WTC11 (cell line): Measurements from ENCODE around the gene CAMTA1. TPM values are rescaled to one million over a fixed set of nuclear protein-coding genes. Genes with fewer than 3 reads are reported as not detected.

Source experiments
- ATAC-seq: fragments of 200-7000 bp; cut with Tn5 transposase; 2 replicates; pipeline ENCODE4 v1.10.0; 2021; ENCODE audit warnings: mild to moderate bottlenecking, moderate library complexity
- CTCF ChIA-PET: fragments of 300-600 bp; sonication (Branson Sonifier 250); formaldehyde crosslinking; loops from one replicate; lab custom pipeline; 2021; ENCODE audit warnings: antibody characterized with exemption; lab: Charles Lee
- POLR2A ChIA-PET: fragments of 350-600 bp; sonication (Branson Sonifier 250); formaldehyde crosslinking; loops from one replicate; lab custom pipeline; 2021; ENCODE audit warnings: antibody characterized with exemption; lab: Charles Lee
- DNase-seq: peaks from one replicate; pipeline ENCODE4 v3.0.0; 2021; ENCODE audit warnings: low spot score
- H3K27ac Mint-ChIP-seq: 2 replicates; pipeline ENCODE4 v1.8.0; 2021; ENCODE audit warnings: mixed read lengths
- H3K27me3 Mint-ChIP-seq: 2 replicates; pipeline ENCODE4 v1.8.0; 2021; ENCODE audit warnings: low read depth, mild to moderate bottlenecking, moderate library complexity, mixed read lengths
- H3K36me3 Mint-ChIP-seq: 2 replicates; pipeline ENCODE4 v1.8.0; 2021; ENCODE audit warnings: mixed read lengths
- H3K4me1 Mint-ChIP-seq: 2 replicates; pipeline ENCODE4 v1.8.0; 2022; ENCODE audit warnings: mixed read lengths
- H3K4me3 Mint-ChIP-seq: 2 replicates; pipeline ENCODE4 v1.8.0; 2021; ENCODE audit warnings: mild to moderate bottlenecking, moderate library complexity, mixed read lengths
- H3K9me3 Mint-ChIP-seq: 2 replicates; pipeline ENCODE4 v1.8.0; 2021; ENCODE audit warnings: mixed read lengths
- ARID4B ChIP-seq: sonication (generic); formaldehyde crosslinking; IDR thresholded peaks from 2 replicates; pipeline ENCODE4 v1.8.0; 2023; ENCODE audit warnings: missing genetic modification reagents, mild to moderate bottlenecking, borderline replicate concordance
- CDX4 ChIP-seq: fragments of 250-450 bp; sonication (Bioruptor Pico); IDR thresholded peaks from 2 replicates; pipeline ENCODE4 v1.9.0; 2021; ENCODE audit warnings: moderate library complexity, mild to moderate bottlenecking, inconsistent platforms, borderline replicate concordance
- CREM ChIP-seq: sonication (generic); formaldehyde crosslinking; IDR thresholded peaks from 2 replicates; pipeline ENCODE4 v1.8.1; 2022; ENCODE audit warnings: mild to moderate bottlenecking, missing genetic modification reagents, moderate library complexity
- CTCF ChIP-seq: fragments of 200-600 bp; IDR thresholded peaks from 2 replicates; pipeline ENCODE4 v1.8.0; 2022; ENCODE audit warnings: antibody characterized with exemption
- EMX1 ChIP-seq: fragments of 250-450 bp; sonication (Bioruptor Pico); IDR thresholded peaks from 2 replicates; pipeline ENCODE4 v1.8.0; 2021; ENCODE audit warnings: mild to moderate bottlenecking
- ERG ChIP-seq: fragments of 250-450 bp; sonication (Bioruptor Pico); IDR thresholded peaks from 2 replicates; pipeline ENCODE4 v1.8.0; 2021; ENCODE audit warnings: mild to moderate bottlenecking
- ETV6 ChIP-seq: sonication (generic); formaldehyde crosslinking; IDR thresholded peaks from 2 replicates; pipeline ENCODE4 v1.8.1; 2022; ENCODE audit warnings: mild to moderate bottlenecking, missing genetic modification reagents
- FOXJ3 ChIP-seq: sonication (generic); formaldehyde crosslinking; IDR thresholded peaks from 2 replicates; pipeline ENCODE4 v1.9.0; 2021; ENCODE audit warnings: missing genetic modification reagents, mild to moderate bottlenecking, borderline replicate concordance
- FOXP4 ChIP-seq: sonication (generic); formaldehyde crosslinking; IDR thresholded peaks from 2 replicates; pipeline ENCODE4 v1.8.0; 2022; ENCODE audit warnings: mild to moderate bottlenecking, missing genetic modification reagents
- JAZF1 ChIP-seq: fragments of 250-450 bp; sonication (Bioruptor Pico); IDR thresholded peaks from 2 replicates; pipeline ENCODE4 v1.9.0; 2021; ENCODE audit warnings: moderate library complexity, mild to moderate bottlenecking, inconsistent platforms
- NFYB ChIP-seq: sonication (generic); formaldehyde crosslinking; conservative IDR thresholded peaks from 2 replicates; pipeline ENCODE4 v1.8.0; 2022; ENCODE audit warnings: low read depth, missing genetic modification reagents
- NR2C2 ChIP-seq: sonication (generic); formaldehyde crosslinking; IDR thresholded peaks from 2 replicates; pipeline ENCODE4 v1.8.0; 2022; ENCODE audit warnings: mild to moderate bottlenecking, missing genetic modification reagents
- PREB ChIP-seq: sonication (generic); formaldehyde crosslinking; IDR thresholded peaks from 2 replicates; pipeline ENCODE4 v1.8.1; 2022; ENCODE audit warnings: mild to moderate bottlenecking, missing genetic modification reagents, moderate library complexity, borderline replicate concordance
- RORB ChIP-seq: fragments of 250-450 bp; sonication (Bioruptor Pico); IDR thresholded peaks from 2 replicates; pipeline ENCODE4 v1.9.0; 2021; ENCODE audit warnings: mild to moderate bottlenecking
- SMAD4 ChIP-seq: sonication (generic); formaldehyde crosslinking; IDR thresholded peaks from 2 replicates; pipeline ENCODE4 v1.8.0; 2022; ENCODE audit warnings: mild to moderate bottlenecking, missing genetic modification reagents
- SOX15 ChIP-seq: fragments of 250-450 bp; sonication (Bioruptor Pico); IDR thresholded peaks from 2 replicates; pipeline ENCODE4 v1.9.0; 2021; ENCODE audit warnings: mild to moderate bottlenecking
- TCF7 ChIP-seq: sonication (generic); formaldehyde crosslinking; IDR thresholded peaks from 2 replicates; pipeline ENCODE4 v1.8.0; 2022; ENCODE audit warnings: mild to moderate bottlenecking, low read depth, missing genetic modification reagents, moderate library complexity
- TEAD4 ChIP-seq: sonication (generic); formaldehyde crosslinking; IDR thresholded peaks from 2 replicates; pipeline ENCODE4 v1.8.0; 2022; ENCODE audit warnings: mild to moderate bottlenecking, missing genetic modification reagents
- ZNF396 ChIP-seq: fragments of 250-450 bp; sonication (Bioruptor Pico); IDR thresholded peaks from 2 replicates; pipeline ENCODE4 v1.8.0; 2021; ENCODE audit warnings: mild to moderate bottlenecking, moderate library complexity, borderline replicate concordance
- ZNF512 ChIP-seq: sonication (generic); formaldehyde crosslinking; IDR thresholded peaks from 2 replicates; pipeline ENCODE4 v1.8.1; 2022; ENCODE audit warnings: missing genetic modification reagents, borderline replicate concordance
- total RNA-seq: library from RNA; stranded (reverse); gene quantifications from 3 replicates; pipeline ENCODE4 v1.2.3, GENCODE V29; 2021

CAMTA1 gene
- total RNA-seq, 1 experiment from 2014 or later: 86.4 TPM

GRCh38 chr1:7568053-7568452 is 782.8 kb downstream of the CAMTA1 start:
- H3K4me1 Mint-ChIP-seq: no peaks in the 10 kb centered on the region
- H3K4me3 Mint-ChIP-seq: no peak overlapping the region
- CTCF ChIA-PET: no interaction called here
- H3K9me3 Mint-ChIP-seq: peaks cover 4% of the 10 kb centered on the region; the same call in 1 of the 2 replicates
- TF ChIP-seq ZNF512 (CRISPR knock-in tag): no peak
- TF ChIP-seq CDX4 (CRISPR knock-in tag): no peak
- no peak for TF ChIP-seq JAZF1 (CRISPR knock-in tag)
- TF ChIP-seq PREB (CRISPR knock-in tag): no peak
- DNase-seq: no peak
- no peak overlapping the region for H3K27ac Mint-ChIP-seq
- H3K36me3 Mint-ChIP-seq: no peaks in the 10 kb centered on the region
- no peaks in the 10 kb centered on the region for H3K27me3 Mint-ChIP-seq
- no peak for ATAC-seq
- POLR2A ChIA-PET: no interaction called here

- no peak overlapping the region for H3K4me3 Mint-ChIP-seq
- ChIA-PET POLR2A (no interaction called here), CTCF (no interaction called here)
- no peaks in the 10 kb centered on the region for H3K27me3 Mint-ChIP-seq
- ATAC-seq (no peak), DNase-seq (no peak)
- H3K9me3 Mint-ChIP-seq: peaks cover 4% of the 10 kb centered on the region; the same call in 1 of the 2 replicates
- no peak overlapping the region for H3K27ac Mint-ChIP-seq
- no peaks in the 10 kb centered on the region for H3K36me3 Mint-ChIP-seq
- H3K4me1 Mint-ChIP-seq: no peaks in the 10 kb centered on the region
- TF ChIP-seq CREM (CRISPR knock-in tag): no peak
- TF ChIP-seq CTCF: no peak
- no peak for TF ChIP-seq JAZF1 (CRISPR knock-in tag)
- TF ChIP-seq EMX1: no peak
- no peak for TF ChIP-seq ARID4B (CRISPR knock-in tag)
- TF ChIP-seq TCF7 (CRISPR knock-in tag): no peak
- TF ChIP-seq FOXJ3 (CRISPR knock-in tag): no peak
- no peak for TF ChIP-seq FOXP4 (CRISPR knock-in tag)
- TF ChIP-seq NFYB (CRISPR knock-in tag): no peak
- no peak for TF ChIP-seq SMAD4 (CRISPR knock-in tag)
- TF ChIP-seq NR2C2 (CRISPR knock-in tag): no peak
- no peak for TF ChIP-seq ZNF396 (CRISPR knock-in tag)
- TF ChIP-seq SOX15 (CRISPR knock-in tag): no peak
- TF ChIP-seq ETV6 (CRISPR knock-in tag): no peak
- TF ChIP-seq ERG (CRISPR knock-in tag): no peak
- no peak for TF ChIP-seq TEAD4 (CRISPR knock-in tag)
- TF ChIP-seq RORB (CRISPR knock-in tag): no peak
Measured at GRCh38 chr1:7568901-7569524, 783.8 kb downstream of the CAMTA1 start.
